ENCODE results near the gene ERMAP.

DNA sequence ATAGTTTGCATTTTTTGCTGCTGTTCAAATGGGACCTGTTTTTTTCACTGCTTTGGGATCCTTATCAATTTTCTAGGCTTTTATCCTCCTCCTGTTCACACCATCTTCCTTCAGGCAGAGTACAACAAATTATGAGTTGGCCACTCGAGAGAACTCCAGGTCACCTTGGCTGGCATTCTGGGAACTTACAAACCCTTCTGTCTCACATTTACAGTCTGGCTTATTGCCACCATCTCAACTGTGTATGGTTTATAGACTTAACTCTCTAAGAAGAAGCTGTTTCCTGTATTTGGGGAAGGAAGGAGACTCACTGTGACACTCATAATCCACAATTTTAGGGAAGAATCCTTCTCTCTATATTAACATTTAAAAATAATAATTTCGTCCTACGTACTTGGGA lies 24.1 kb downstream of the ERMAP start:
- TF ChIP-seq, protein P1, sequence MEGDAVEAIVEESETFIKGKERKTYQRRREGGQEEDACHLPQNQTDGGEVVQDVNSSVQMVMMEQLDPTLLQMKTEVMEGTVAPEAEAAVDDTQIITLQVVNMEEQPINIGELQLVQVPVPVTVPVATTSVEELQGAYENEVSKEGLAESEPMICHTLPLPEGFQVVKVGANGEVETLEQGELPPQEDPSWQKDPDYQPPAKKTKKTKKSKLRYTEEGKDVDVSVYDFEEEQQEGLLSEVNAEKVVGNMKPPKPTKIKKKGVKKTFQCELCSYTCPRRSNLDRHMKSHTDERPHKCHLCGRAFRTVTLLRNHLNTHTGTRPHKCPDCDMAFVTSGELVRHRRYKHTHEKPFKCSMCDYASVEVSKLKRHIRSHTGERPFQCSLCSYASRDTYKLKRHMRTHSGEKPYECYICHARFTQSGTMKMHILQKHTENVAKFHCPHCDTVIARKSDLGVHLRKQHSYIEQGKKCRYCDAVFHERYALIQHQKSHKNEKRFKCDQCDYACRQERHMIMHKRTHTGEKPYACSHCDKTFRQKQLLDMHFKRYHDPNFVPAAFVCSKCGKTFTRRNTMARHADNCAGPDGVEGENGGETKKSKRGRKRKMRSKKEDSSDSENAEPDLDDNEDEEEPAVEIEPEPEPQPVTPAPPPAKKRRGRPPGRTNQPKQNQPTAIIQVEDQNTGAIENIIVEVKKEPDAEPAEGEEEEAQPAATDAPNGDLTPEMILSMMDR (IDR thresholded peaks at IDR 0.05): no peak
- no peak for TF ChIP-seq POLR2A (IDR thresholded peaks at IDR 0.05)
